ENCODE measurements around the gene SPOP.
A peak's percentile ranks its signal among the peaks of the same experiment; 100 is the strongest.

SPOP gene

GRCh38 chr17:49582789-49583188, 95.1 kb downstream of the SPOP start:
- no peak for DNase-seq

- no peak for DNase-seq
Measured at GRCh38 chr17:49582055-49582722, 95.7 kb downstream of the SPOP start.

GRCh38 chr17:49581648-49581998, 96.3 kb downstream of the SPOP start:
- DNase-seq: no peak

GRCh38 chr17:49580981-49581647, 96.8 kb downstream of the SPOP start:
- no peak for DNase-seq

GRCh38 chr17:49580055-49580721, 97.7 kb downstream of the SPOP start:
- DNase-seq: no peak

GRCh38 chr17:49579522-49579921, 98.4 kb downstream of the SPOP start:
- DNase-seq: no peak

- DNase-seq: no peak
Measured at GRCh38 chr17:49578952-49579500, 98.9 kb downstream of the SPOP start.

- DNase-seq: no peak
Measured at GRCh38 chr17:49578414-49578813, 99.5 kb downstream of the SPOP start.

- DNase-seq: no peak
Measured at GRCh38 chr17:49577963-49578362, 99.9 kb downstream of the SPOP start.

- DNase-seq: no peak
Measured at GRCh38 chr17:49577650-49577934, 100.3 kb downstream of the SPOP start.

- DNase-seq: no peak
Measured at GRCh38 chr17:49576917-49577649, 100.8 kb downstream of the SPOP start.

- DNase-seq: no peak
Measured at GRCh38 chr17:49576088-49576916, 101.6 kb downstream of the SPOP start.

GRCh38 chr17:49575679-49576087, 102.2 kb downstream of the SPOP start, which contains the start of gene NXPH3:
Gene NXPH3 (plus strand): TSS chr17:49575871. CDS start chr17:49576220, 349 bp downstream.
- peak; percentile 41 for DNase-seq

- DNase-seq: no peak
Measured at GRCh38 chr17:49574945-49575678, 102.8 kb downstream of the SPOP start.

GRCh38 chr17:49574323-49574781, 103.5 kb downstream of the SPOP start:
- DNase-seq: no peak

- no peak for DNase-seq
Measured at GRCh38 chr17:49573510-49574322, 104.2 kb downstream of the SPOP start.

- DNase-seq: no peak
Measured at GRCh38 chr17:49572806-49573420, 105.0 kb downstream of the SPOP start.

GRCh38 chr17:49572226-49572625, 105.7 kb downstream of the SPOP start:
- DNase-seq: no peak

- DNase-seq: no peak
Measured at GRCh38 chr17:49571764-49572163, 106.1 kb downstream of the SPOP start.

- DNase-seq: no peak
Measured at GRCh38 chr17:49571283-49571682, 106.6 kb downstream of the SPOP start.

Data from activated CD4-positive, alpha-beta T cell treated with anti-CD3 and anti-CD28 coated beads for 1 hour (primary cell).